A549 (cell line): ENCODE measurements around the gene ARHGEF4.

Source experiments
- CEBPB ChIP-seq, 2 experiments: fragments of >200 bp in 1 of 2; sonication (Bioruptor Twin) in 1 of 2; formaldehyde crosslinking in 1 of 2; IDR thresholded peaks; 2 replicates each; pipeline ENCODE4 v1.6.1; 2012 to 2016
- CHD2 ChIP-seq: fragments of 150-350 bp; IDR thresholded peaks from 2 replicates; pipeline ENCODE4 v1.6.1; 2014; ENCODE audit warnings: low read length; ENCODE audit not compliant: partially characterized antibody
- CHD4 ChIP-seq: fragments of 200-600 bp; sonication (generic); IDR thresholded peaks from 2 replicates; pipeline ENCODE4 v1.6.1; 2016; ENCODE audit warnings: antibody characterized with exemption, mild to moderate bottlenecking, borderline replicate concordance
- CTCF ChIP-seq: fragments of >200 bp; sonication (Bioruptor Twin); formaldehyde crosslinking; IDR thresholded peaks from 3 replicates; pipeline ENCODE4 v1.5.1; 2016
- EP300 ChIP-seq, 2 experiments: fragments of >200 bp; sonication (Bioruptor Twin); formaldehyde crosslinking; IDR thresholded peaks; 2 replicates in 1 of 2; 3 replicates in 1 of 2; pipeline ENCODE4 v1.6.1; 2016 to 2017
- GATA3 ChIP-seq: IDR thresholded peaks from 2 replicates; pipeline ENCODE4 v1.6.1; 2012; ENCODE audit warnings: borderline replicate concordance
- HOXA7 ChIP-seq: fragments of 250-450 bp; sonication (Bioruptor Pico); IDR thresholded peaks from 2 replicates; pipeline ENCODE4 v1.5.0; 2020; ENCODE audit warnings: mild to moderate bottlenecking, moderate library complexity
- NPAS2 ChIP-seq: fragments of 250-450 bp; sonication (Bioruptor Pico); IDR thresholded peaks from 2 replicates; pipeline ENCODE4 v1.8.0; 2022; ENCODE audit warnings: mild to moderate bottlenecking, moderate library complexity, borderline replicate concordance
- RCOR1 ChIP-seq: fragments of 150-350 bp; IDR thresholded peaks from 2 replicates; pipeline ENCODE4 v1.6.1; 2014; ENCODE audit warnings: antibody characterized with exemption, low read length, low read depth

GRCh38 chr2:130839011-130839780 lies 2.5 kb downstream of the ARHGEF4 start:
- TF ChIP-seq RCOR1 (no peak), NPAS2 (CRISPR knock-in tag) (no peak), HOXA7 (CRISPR knock-in tag) (no peak), EP300 (IDR thresholded peaks at IDR 0.05) (no peak), CEBPB (IDR thresholded peaks at IDR 0.05) (no peak), CTCF (no peak), GATA3 (no peak), CHD4 (no peak), CHD2 (no peak)
